HG02571 (cell line): ENCODE measurements around the gene MPC1L.
"Not testable (repeated sequence)": the region's sequence is repeated elsewhere in the genome, so short reads cannot be mapped to it uniquely, and the experiment has no call there.

Source experiments
- ATAC-seq: cut with Tn5 transposase; IDR thresholded peaks from one replicate; pipeline ENCODE4 v1.9.1; 2021; ENCODE audit warnings: mild to moderate bottlenecking, moderate library complexity; ENCODE audit not compliant: unreplicated experiment

Gene MPC1L

DNA sequence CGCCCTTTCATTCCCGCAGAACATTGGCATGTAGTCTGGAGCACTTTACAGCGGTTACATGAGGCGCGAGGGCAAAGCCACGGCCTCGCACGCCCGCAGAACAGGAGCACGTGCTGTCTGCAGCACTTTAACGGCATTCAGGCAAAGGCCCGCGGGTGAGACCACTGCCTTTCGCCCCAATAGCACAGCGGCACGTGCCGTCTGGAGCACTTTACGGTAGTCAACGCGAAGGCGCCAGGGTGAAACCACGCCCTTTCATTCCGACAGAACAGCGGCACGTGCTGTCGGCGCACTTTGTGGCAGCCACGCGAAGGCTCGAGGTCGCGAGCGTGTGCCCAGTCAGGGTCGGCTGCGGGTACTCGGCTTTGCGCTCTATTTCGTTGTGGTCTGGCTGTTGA is at the start of gene MPC1L:
MPC1L (plus strand) TSS at position 290 of the 398 bp plus-strand sequence. CDS start 138 bp downstream, outside the sequence.
- no peak for ATAC-seq

- no peak for ATAC-seq
Measured at GRCh38 chrX:40573763-40574162, 49.5 kb upstream of the MPC1L start.

- ATAC-seq, result not testable (repeated sequence)
Measured at GRCh38 chrX:40575411-40575810, 47.8 kb upstream of the MPC1L start.

DNA sequence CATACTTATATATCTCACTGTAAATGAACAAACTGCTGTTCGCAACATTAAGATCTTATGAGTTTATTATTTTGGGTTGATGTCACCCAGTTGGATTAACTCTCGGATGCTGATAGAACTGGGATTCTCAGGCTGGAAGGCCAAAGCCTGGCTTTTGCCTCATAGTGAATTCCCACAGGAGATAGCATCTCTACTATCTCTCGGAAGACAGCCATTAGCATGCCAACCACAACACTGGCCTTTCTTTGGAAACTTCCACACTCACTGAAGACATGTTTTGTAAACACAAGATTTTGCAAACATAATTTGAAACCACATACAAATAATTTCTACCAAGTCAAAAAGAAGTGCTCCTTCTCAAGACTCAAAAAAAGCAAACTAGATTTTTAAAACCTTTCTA is 46.9 kb upstream of the MPC1L start:
- ATAC-seq, result no peak

DNA sequence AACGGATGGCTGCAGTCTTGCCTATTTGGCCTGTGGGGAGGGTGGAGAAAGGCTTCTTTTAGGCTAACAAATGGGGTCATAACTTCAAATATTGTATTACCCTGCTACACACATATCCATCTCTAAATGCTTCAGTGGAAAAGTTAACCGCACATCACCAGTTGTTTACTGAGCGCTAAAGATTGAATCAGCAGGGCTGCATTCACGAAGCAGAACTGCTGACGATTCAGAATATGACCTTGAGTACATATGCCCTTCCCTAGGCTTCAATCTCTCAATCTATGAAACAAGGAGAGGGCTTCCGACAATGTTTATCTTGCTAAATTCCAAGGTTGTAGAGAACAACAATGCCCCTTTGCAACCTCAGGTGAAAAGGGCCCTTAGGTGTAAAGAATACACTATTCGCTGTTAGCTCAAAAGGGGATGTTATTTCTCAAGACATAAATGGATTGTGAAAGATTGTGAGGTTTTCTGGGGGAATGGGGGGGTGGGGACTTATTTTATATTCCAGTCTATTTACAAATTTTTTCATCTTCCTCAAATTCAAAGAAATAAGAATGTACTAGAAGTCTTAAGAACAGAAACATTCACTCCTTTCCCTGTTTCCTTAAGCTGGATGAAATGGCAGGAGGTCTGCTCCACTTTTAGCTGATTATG is 45.1 kb upstream of the MPC1L start:
- ATAC-seq, result no peak

DNA sequence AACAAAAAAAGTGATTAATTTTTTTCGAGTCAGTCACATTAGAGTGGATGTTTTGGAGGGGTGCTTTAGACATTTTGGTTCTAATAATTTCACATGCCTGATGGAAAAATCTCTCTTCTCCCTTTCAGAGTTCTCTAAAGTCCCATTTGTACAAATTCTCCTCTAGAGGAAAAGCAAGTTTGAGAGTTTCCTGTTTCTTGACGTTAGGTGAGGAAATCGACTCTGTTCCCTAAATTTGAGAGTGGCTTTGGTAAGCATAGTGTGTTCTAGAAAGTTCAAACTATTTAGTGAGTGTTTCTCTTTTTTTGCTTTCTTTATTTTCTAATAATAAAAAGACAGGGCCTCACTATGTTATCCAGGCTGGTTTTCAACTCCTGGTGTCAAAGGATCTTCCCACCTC is 44.1 kb upstream of the MPC1L start:
- no peak for ATAC-seq

GRCh38 chrX:40579900-40580536 is 43.2 kb upstream of the MPC1L start:
- ATAC-seq, result peak; percentile 34

GRCh38 chrX:40580537-40581335 is 42.5 kb upstream of the MPC1L start, which contains the start of gene ATP6AP2:
Gene ATP6AP2 (plus strand): TSS chrX:40580970. CDS start chrX:40581066, 96 bp downstream.
- peak; percentile 95 for ATAC-seq

GRCh38 chrX:40581336-40581920 is 41.8 kb upstream of the MPC1L start:
- ATAC-seq, result no peak

DNA sequence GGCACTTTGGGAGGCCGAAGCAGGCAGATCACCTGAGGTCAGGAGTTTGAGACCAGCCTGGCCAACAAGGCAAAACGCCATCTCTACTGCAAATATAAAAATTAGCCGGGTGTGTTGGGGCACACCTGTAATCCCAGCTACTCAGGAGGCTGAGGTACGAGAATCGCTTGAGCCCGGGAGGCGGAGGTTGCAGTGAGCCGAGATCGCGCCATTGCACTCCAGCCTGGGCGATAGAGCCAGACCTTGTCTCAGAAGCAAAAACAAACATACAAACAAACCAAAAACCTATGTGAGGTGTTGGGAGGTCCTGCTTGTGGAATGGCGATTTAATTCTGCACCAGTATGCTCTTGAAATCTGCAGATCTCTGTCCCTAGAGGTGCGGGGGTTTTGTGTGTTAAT is 41.0 kb upstream of the MPC1L start:
- ATAC-seq, result not testable (repeated sequence)

- ATAC-seq, result no peak
Measured at GRCh38 chrX:40582811-40583210, 40.4 kb upstream of the MPC1L start.

DNA sequence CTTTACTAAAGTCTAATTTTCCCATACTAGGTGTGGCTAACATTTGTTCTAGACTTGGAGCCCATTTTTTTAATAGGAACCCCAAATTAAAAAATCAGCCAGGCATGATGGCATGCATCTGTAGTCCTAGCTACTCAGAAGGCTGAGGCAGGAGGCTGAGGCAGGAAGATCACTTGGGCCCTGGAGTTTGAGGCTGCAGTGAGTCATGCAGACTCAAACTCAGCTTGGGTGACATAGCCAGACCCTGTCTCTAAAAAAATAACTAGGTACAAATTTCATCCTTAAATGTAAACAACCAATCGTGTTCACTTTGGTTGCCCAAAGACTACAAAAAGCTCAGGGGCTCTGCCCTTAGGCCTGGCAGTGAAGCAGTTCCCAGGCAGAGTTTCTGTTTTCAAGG is 35.6 kb upstream of the MPC1L start:
- not testable (repeated sequence) for ATAC-seq

- not testable (repeated sequence) for ATAC-seq
Measured at GRCh38 chrX:40589616-40590321, 33.5 kb upstream of the MPC1L start.

- ATAC-seq, result no peak
Measured at GRCh38 chrX:40603446-40603845, 19.8 kb upstream of the MPC1L start.

GRCh38 chrX:40607381-40607780 is 15.8 kb upstream of the MPC1L start:
- no peak for ATAC-seq

GRCh38 chrX:40612511-40612910 is 10.7 kb upstream of the MPC1L start:
- no peak for ATAC-seq

- ATAC-seq, result no peak
Measured at GRCh38 chrX:40615976-40616375, 7.3 kb upstream of the MPC1L start.

- no peak for ATAC-seq
Measured at GRCh38 chrX:40617566-40617965, 5.7 kb upstream of the MPC1L start.

DNA sequence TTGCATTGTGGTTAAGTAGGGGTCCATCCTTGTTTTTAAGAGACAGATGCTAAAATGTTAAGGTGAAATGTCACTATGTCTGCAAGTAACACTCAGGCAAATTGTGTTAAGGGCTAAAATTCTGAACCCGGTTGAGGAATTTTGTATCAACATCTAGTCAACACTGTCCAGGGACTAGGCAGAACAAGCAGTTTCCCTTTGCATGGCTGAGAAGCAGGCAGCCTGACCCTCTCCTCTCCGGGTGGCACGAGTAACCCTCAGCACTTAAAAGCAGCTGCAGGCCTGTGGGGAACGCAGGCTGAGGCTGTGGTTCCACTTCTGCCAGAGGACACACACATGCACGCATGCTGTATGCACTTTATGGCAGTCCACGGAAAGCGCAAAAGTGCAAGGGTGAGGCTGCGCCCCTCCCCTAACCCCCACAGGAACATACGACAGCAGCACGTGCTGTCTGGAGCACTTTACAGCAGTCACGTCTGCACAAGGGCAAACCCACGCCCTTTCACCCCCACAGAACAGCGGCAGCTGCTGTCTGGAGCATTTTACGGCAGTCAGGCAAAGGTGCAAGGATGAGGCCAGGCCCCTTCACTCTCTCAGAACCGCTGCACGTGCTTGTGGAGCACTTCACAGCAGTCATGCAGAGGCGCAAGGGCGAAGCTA is 619 bp upstream of the MPC1L start:
- ATAC-seq, result no peak

DNA sequence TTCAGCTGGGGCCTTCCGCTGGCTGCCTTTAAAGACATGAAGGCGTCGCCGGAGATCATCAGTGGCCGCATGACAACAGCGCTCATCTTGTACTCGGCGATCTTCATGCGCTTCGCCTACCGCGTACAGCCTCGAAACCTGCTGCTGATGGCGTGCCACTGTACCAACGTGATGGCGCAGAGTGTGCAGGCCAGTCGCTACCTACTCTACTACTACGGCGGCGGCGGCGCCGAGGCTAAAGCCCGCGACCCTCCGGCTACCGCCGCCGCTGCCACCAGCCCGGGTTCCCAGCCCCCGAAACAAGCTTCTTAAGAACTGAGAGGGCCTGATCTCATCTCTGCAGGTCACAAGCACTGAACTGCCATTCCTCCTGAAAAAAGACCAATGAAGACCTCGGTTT is 437 bp downstream of the MPC1L start:
- ATAC-seq, result no peak
